Measurements from ENCODE around the gene CACNA1C.

Gene CACNA1C

DNA sequence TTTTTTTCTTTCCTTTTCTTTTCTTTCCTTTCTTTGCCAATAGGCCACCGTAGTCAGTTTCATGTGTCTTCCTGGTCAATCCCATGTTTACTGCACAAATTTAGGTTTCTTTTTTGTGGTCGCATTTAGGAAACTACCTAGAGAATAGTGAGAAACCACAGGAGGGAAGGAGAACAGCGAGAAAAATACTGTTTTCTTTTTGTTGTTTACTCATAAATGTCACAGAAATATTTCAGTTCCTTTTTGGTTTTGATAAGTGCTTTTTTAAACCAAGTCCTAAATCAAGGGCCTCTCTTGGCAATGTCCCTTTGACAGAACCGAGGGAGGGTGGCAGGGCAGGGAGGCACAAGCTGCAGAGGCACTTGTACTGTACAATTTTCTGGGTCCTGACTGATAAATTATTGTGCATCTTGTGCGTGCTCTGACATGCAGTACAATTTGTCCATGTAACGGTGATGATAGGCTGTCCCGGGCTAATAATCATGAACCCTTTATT lies 326.1 kb downstream of the CACNA1C start:
- DNase-seq, result no peak

DNA sequence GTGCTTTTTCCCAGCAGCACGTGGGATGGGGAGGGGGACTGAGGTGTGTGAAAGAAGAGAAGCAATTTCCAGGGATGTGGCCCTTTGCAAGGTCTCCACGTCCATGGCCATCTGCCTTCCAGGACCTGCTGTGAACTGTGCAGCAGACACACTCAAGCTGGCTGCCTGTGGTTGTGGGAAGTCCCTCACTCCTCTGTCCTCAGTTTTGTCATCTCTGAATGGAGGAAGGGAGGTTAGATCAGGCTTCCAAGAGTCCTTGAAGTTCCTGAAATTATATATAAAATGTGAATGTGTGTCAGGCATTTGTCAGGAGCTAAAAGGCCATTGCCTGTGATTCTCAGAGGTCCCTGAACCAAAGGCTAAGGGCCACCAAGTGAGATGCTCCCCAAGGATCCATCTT lies 328.2 kb downstream of the CACNA1C start:
- no peak for DNase-seq

DNA sequence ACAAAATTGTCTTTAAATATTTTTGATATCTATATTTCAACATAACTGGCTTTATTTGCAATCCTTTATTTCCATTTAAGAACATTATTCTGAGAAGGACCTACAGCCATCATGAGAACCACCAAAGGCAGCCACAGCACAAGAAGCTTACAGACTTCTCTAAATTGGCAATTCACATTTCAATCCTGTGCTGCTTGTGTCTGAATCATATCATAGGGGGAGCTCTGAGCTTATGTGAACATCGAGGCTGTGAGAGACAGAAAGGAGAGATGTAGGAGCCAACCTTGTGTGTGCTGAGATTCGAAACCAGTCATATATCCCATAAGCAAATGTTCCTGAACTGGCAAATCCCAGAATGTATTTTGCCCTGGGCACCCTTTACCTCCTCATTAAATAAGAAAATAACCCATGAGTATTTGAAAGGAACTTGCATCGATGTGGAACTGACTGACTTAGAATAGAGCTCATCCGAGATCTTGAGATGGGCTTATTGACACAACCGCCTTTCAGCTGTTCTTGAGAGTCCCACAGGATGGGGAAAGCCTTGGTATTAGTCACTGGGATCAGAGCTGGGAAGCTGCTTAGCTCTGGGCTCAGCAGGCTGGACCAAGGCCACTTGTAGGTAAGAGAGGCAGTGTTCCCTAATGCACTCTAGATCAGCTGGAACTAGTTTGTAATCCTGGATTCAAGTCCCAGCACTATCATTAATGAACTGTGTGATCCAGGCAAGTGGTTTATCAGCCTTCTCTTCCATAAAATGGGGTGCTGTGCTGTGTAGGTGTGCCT lies 329.8 kb downstream of the CACNA1C start:
- DNase-seq, result no peak

DNA sequence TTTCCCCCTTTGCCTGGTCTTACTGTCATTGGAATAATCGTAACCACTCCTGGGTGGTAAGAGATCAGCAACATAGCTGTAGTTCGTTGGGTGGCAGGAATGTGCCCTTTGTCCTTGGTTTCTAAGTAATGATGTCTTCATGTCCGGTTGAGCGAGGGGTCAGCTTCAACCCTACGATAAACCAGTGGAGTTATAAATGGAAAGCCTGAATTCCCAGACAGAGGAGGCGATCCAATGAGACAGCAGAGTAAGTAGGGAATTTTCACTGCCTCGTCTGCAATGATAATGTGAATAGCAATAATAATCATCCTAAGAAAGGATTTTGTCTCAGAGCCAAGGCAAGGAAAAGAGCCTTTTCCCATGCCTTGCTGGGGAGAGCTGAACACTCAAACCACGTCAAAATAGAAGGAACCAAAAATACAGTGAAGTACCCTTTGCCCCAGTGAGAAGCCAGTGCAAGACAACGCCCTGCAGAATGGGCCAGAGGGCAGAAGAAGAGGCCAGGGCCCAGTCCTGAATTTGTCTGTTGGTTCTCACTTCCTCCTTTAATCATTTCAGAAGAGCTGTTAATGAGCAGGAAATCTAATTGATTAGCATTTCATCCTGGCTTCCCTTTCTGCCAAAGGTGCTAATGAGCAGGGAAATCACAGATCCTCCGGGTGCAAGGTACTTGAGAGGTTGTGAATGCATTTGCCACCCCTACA lies 330.7 kb downstream of the CACNA1C start:
- DNase-seq, result no peak

DNA sequence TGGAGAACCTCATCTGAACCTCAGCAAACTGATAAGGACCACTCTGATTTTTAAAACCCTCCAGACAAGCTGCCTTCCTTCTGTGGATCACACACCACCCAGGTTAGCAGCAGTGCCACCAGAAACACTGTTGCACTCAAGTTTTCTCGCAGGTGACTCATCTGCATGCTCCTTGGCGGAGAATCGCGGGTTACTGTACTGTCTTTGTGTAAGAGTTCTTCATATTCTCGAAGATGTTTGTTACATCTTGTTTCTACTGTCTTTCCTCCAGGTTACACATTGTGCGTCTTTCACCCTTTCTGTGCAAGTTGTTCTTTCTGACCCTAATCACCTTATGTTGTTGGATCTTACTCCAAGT lies 331.2 kb downstream of the CACNA1C start:
- no peak for DNase-seq

DNA sequence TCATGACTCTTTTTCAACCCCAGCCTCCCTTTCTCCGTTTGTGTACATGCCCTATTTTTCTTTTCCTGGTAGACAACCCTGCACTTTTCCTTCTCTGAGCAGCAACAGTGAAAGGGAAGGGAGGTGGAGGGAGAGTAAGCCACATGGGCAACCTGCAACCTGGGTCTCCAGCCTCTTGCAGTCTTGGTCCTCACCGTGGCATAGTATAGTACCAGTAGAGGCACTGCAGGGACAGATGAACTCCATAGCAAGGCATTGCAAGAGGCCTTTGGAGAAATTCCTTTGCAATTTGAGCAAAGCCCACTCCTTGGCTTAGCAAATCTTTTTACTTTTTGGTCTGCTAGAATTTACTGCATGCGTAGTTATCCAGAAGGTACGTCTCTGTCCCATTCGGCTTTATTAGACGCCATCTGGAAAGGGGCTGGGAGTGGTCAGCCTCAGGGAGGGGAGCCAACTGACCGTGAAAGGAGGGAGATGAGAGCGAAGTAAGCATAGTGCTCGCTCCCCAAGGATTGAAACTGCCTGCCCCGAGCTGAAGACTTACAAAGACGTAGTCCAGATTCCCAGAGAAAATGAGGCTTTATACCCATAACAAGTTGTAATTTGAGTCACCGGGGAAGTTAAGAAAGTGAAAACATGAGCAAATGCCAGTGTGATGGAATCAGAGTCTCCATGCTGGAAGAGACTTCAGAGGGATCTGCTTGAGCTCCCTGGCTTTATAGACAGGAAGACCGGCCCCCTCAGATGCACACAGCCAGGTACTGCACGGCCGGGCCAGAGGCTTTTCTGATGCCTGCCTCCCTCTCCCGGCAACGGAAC lies 332.0 kb downstream of the CACNA1C start:
- DNase-seq, result no peak

DNA sequence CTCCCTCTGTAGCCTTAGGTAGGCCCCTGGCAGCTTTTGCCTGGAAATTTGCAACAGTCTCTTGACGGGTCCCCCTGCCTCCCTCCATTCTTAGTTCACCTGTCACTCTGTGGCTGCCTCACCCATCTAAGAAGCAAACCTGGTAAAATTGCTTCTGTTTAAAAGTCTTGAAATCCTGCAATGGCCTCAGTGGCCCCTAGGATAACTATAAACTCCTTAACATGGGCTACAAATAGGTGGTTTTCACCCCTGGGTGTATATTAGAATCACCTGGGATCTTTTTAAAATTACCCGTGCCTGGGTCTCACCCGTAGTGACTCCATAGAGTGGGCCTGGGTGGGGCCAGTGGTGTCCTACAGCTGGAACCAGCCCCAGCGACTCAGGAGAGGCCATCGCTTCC lies 332.7 kb downstream of the CACNA1C start:
- DNase-seq, result no peak

DNA sequence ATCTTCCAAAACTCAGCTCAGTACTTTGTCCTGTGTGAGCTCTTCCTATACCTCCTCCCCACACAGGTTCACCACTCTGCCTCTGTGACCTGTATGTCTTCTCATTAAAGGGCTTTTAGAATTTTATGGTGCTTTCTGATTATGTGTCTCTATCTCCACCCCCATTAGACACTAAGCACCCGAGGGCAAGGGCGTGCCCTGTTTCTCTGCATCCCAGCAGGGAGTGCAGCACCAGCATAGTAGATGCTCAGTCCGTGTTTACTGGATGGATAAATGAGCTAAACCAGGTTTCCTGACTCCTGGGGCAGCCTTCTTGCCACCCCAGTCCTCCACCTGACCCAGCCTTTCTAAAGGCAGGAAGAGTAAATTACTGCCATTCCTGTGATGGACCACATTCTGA lies 333.8 kb downstream of the CACNA1C start:
- no peak for DNase-seq

DNA sequence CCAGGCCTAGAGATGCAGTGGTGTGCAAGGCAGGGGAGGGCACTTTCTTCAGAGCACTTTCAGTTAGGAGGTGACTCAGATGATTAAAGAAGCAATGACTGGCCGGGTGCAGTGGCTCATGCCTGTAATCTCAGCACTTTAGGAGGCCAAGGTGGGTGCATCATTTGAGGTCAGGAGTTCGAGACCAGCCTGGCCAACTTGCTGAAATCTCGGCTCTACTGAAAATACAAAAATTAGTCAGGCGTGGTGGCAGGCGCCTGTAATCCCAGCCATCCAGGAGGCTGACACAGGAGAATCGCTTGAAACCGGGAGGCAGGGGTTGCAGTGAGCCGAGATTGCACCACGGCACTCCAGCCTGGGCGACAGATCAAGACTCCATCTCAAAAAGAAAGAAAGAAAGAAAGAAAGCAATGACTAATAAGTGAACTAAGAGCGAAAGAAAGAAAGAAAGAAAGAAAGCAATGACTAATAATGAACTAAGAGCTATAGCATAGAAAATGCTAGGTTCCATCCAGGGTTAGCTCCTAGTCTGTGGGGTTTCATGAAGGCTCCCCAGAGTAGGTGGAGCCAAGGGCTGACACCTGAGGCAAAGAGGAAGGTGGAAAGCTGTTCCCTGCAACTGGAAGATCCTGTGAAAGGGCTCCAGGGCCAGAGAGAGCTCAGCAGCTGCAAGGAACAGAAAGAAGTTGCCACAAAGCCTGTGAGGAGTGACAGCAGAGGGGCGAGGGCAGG lies 334.5 kb downstream of the CACNA1C start:
- no peak for DNase-seq

DNA sequence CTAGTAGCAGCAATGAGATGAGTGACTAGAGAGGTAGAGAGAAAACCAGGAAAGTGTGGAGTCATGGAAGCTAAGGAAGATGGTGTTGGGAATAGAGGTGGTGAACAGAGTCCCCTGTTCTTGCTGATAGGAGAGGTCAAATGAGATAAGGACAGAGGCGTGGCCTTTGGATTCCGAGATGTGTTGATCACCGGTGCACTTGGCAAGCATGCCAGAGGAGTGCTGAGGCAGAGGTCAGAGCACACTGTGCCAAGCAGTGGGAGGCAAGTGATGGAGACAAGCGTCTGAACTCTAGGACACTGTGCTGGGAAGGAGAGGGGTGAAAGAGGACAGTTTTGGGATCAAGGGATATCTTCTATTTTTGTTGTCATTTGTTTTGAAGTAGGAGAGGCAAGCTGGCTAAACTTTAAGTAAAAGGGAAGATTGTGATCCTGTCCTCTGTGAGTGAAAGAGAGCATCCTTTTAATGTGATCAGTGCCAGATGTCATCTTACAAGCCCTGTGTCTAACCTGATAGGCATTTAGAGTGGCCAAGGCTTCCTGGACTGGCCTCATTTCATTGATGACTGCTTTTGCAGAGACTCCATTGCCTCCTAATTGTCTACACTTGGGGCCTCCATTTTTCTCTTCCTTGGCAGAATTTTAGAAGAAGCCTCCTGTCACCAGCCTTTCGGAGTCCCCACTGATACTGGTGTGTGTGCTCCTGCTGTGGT lies 336.4 kb downstream of the CACNA1C start:
- no peak for DNase-seq

DNA sequence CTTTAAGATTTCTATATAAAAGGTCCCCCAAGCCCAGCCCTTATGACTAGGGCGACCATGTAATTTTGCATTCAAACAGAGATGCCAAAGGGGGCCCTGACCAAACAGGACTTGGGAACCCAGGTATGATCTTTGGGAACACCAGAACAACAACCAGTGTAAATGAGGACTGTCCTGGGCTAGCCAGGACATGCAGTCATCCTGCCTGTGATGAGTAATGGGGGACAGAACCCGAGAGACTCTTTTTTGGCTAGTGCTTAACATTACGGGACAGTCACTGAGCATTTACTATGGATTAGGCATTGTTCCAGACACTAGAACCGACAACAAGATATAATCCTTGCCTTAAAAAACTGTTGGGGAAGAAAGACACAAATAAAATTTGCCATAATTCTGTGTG lies 337.3 kb downstream of the CACNA1C start:
- no peak for DNase-seq

DNA sequence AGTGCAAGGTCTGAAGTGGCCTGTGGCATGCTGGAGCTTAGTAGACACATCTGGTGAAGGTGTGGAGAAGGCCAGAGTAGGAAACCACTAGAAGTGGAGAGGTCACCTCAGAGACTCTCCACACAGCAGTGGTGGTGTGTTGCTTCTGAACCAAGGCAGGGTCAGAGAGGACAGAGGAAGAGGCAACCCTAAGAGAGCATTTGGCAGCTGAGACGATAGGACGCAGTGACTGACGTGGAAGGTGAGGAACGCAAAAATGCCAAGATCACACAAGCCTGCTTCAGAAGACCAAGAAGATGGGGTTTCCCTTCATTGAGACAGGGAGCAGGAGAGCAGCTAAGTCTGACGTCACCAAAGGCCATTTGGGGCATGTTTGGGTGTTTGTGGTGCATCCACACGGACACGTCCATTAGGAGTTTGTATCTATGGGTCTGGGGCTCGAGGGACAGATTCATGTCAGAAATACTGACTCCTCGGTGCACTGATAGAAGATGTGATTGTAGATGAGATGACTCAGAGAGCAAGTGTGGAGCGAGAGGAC lies 338.1 kb downstream of the CACNA1C start:
- DNase-seq, result no peak

DNA sequence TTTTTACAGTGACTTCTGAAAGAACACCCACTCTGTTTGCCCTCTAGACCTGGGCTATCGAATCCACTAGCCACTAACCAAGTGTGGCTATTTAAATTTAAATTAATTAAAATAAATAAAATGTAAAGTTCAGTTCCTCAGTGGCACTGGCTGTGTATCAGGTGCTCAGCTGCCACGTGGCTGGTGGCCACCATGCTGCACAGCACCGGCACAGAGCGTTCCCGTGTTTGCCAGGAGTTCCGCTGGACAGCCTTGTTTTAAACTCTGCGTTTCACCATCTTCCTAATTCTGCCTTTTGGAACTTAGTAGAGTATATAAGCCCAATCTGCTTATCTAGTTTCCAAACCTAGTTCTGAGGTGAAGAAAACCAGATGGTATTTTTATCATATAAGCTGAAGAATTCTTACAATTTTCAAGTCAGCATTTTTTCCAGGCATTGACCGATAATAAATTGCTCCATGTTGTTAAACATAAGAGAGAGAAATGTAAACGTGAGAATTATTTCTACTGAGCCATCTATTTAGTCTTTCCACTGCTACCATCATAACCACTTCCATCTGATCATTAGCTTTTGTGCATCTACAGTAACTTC lies 339.0 kb downstream of the CACNA1C start:
- no peak for DNase-seq

DNA sequence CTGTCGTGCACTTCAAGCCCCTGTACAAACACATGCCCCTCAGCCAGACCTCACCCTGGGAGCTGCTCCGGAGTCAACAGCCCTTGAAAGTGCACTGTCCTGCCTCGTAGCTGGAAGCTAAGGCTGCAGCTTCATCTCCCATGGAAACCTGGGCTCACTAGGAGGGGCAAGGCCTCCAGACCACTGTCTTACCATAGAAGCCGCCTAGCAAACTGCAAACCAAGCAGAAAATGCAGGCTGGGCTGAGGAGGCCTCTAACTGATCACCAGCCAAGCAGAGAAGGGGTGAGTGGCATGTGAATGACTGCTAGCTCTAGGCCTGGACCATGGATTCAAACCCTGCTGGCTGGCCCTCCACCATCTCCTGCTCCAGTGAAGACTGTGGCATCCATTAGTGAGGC lies 340.2 kb downstream of the CACNA1C start:
- no peak for DNase-seq

DNA sequence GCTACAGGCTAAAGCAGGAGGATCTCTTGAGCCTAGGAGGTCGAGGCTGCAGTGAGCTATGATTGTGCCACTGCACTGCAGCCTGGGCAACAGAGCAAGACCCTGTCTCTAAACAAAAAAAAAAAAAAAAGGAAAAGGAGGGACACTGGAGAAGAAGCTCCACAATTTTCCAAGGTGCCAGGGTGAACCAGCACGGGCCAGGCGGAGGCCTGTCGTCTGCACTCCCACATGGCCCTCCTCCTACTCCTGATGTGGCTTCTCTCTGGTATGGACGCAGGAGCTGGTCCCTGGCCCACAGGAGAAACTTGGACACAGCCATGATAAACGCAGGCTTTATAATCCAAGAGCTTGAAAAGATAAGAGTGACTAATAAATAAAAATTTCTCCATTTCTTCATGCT lies 341.2 kb downstream of the CACNA1C start:
- DNase-seq, result no peak

DNA sequence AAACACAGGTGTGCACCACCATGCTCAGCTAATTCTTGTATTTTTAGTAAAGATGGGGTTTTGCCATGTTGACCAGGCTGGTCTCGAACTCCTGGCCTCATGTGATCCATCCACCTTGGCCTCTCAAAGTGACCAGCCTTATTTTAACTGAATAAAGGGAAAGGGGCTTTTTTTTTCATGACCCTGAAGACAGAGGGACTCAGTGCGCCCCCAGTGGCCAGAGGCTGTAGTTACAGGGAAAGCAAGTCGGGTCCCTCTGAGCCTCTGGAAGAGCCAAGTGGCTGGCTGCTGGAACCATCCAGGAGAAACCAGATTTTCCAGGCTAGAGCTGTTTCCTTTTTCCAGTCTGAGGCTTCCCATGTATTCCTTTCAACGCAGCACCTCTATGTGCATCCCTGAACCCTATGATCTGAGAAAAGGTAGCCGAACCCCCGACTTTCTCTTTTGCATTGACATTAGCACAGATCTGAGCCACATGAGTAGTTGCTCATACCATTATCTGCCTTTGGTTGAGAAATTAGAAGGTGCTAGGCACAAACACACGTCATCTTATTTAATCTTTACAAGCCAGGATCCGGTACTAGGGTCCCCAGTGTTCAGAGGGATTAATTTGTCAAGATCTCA lies 342.7 kb downstream of the CACNA1C start:
- no peak for DNase-seq

DNA sequence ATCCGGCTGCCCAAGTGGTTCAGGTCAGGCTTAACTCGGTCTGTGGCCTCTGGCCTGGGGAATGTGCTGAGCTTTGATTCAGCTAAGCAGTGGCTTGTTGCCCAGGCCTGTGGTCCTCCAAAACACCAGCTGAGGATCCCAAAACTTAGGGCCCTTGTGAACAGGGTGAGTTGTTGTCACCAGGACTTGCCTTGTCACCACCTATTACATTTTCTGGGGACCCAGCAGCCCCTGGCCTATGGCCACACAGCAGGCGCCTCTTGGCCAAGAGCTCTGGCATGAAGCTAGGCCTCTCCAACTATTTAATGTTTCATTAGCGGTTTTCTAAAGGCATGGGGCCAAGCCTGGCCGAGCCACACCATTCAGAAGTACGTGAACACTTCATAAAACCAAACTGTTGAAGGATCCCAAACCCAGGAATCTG lies 343.7 kb downstream of the CACNA1C start:
- DNase-seq, result no peak

DNA sequence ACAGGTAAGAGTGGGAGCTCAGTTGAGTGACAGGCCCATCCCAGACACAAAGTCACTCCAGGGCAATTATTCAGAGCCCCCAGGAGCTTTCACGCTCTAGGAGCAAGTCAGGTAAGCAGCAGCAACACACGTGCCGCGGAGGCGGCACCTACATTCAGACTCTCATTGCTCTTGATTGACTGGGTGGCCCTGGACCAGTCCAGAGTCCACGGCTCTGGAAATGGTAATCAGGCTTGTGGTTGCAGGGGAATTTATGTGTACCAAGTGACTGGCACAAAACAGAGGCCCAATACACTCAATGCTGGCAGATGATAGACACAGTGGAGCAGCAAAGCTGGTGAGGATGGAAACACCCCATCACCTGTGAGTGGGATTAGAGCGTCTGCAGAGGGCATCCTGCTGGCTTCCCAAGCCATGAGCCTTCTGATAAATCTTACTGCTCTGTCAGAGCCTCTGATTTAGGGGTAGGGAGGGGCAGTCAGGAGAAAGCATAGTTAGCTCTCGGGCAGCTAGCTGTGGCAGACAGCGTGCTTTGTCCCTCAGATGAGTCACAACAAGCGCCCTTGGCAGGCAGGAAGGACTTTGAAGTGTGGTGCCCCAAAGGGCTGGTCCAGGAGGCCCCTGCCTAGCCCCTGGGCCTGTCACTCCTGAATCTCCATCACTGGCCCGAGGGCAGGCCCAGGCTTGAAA lies 344.7 kb downstream of the CACNA1C start:
- no peak for DNase-seq

DNA sequence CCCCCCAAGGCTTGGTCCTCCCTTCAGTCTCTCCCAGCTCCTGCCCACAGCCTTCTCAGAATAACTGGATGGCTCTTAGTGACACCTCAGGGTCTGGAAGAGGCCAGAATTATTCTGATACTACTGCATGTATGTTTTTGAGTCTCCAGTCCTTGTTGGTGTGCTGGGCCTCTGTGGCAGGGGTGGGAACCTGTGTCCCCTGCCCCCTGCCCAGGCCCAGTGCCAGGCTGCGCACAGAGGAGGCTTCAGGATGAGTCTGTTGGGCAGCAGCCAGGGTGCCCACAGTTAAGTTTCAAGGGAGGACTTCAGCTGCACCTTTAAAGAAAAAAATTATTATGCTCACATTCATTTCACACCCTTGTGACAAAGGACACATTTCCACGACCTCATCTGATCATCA lies 348.3 kb downstream of the CACNA1C start:
- no peak for DNase-seq

DNA sequence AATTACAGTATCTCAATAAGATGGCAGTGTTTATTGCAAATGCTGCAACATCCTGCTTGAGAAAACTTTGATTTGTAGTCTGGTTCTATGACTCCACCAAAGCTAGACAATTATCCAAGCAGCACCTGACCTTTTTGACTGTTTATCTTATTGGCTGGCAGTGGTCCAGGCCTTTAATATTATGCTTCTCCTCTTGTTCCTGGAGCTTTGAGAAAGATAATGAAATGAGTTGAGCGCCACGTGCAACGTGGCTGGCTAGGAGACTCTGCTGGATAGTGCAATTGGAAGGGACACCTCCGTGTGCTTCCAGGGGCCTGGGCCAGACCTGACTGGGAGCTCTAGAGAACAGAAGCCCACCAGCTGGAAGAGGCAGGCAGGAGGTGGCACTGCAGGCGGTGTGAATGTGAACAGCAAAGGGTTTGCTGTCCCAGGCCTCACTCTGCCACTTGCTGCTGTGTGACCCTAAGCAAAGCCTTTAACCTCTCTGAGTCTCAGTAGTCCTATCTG lies 349.3 kb downstream of the CACNA1C start:
- DNase-seq, result no peak
